GM10266 (cell line): ENCODE results near the gene RHOF.

Source experiments
- DNase-seq: peaks from one replicate; pipeline ENCODE4 v3.0.0; 2012; ENCODE audit errors: extremely low spot score
- TF ChIP-seq, protein P1 (sequence below): IDR thresholded peaks from 2 replicates; pipeline ENCODE4 v1.5.1; 2012; ENCODE audit warnings: mild to moderate bottlenecking, low read depth; ENCODE audit not compliant: control insufficient read depth, insufficient read depth; ENCODE audit errors: missing control alignments

The RHOF gene

GRCh38 chr12:121754836-121755235 lies 38.7 kb downstream of the RHOF start:
- DNase-seq = no peak
- TF ChIP-seq, protein P1, sequence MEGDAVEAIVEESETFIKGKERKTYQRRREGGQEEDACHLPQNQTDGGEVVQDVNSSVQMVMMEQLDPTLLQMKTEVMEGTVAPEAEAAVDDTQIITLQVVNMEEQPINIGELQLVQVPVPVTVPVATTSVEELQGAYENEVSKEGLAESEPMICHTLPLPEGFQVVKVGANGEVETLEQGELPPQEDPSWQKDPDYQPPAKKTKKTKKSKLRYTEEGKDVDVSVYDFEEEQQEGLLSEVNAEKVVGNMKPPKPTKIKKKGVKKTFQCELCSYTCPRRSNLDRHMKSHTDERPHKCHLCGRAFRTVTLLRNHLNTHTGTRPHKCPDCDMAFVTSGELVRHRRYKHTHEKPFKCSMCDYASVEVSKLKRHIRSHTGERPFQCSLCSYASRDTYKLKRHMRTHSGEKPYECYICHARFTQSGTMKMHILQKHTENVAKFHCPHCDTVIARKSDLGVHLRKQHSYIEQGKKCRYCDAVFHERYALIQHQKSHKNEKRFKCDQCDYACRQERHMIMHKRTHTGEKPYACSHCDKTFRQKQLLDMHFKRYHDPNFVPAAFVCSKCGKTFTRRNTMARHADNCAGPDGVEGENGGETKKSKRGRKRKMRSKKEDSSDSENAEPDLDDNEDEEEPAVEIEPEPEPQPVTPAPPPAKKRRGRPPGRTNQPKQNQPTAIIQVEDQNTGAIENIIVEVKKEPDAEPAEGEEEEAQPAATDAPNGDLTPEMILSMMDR = no peak

DNA sequence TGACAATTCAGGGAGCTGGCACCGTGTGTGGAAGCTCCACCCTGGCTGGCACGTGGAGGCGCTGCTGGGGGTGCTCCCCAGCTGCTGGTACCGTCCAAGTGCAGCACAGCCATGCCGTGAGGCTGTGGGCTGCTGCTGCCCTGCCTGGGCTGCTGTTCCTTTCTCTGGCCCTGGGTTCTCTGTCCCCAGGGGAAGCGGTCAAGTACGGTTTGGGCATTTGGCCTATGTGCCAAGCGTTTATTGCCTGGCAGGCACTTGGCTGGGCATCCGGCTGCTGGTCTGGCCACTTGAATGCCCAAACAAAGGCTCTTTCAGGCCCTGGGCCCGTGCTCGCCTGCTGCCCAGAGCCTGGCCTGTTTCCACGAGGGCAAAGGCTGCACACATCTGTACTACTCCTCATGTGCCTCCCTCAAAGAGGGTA lies 39.6 kb downstream of the RHOF start:
- DNase-seq = no peak
- TF ChIP-seq, protein P1 = no peak

GRCh38 chr12:121751749-121752351 lies 41.6 kb downstream of the RHOF start:
- no peak for DNase-seq
- TF ChIP-seq, protein P1 = no peak

- TF ChIP-seq, protein P1 = no peak
- no peak for DNase-seq
These were observed 42.5 kb downstream of the RHOF start for GRCh38 chr12:121751034-121751433.

DNA sequence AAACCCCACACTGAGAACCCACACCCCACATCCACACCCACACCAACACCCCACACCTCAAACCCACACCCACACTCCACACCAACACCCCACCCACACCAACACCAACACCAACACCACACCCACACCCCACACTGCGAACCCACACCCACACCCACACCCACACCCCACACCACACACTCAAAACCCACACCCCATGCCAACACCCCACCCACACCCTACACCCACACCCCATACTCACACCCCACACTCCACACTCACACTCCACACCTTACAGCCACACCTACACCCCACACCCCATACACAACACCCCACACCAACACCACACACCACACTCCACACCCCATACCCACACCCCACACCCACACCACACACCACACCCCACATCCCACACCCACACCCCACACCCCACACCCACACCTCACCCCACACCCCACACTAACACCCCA lies 43.0 kb downstream of the RHOF start:
- TF ChIP-seq, protein P1 = no peak
- no peak for DNase-seq

- TF ChIP-seq, protein P1 = no peak
- DNase-seq = no peak
These were observed 44.2 kb downstream of the RHOF start for GRCh38 chr12:121749267-121749666.

- no peak for DNase-seq
- TF ChIP-seq, protein P1 = no peak
These were observed 44.8 kb downstream of the RHOF start for GRCh38 chr12:121748571-121749265.
